Measurements from ENCODE around the gene PIGU. TPM values are rescaled to one million over a fixed set of nuclear protein-coding genes. Genes with fewer than 3 reads are reported as not detected.
A peak's percentile ranks its signal among the peaks of the same experiment; 100 is the strongest.

Gene PIGU
- total and polyA plus RNA-seq, 9 of the 15 experiments (the other 6 are each of a cell fraction or from before 2014, with no cell fraction given), result 6.5 to 100 (median 28.1) TPM

DNA sequence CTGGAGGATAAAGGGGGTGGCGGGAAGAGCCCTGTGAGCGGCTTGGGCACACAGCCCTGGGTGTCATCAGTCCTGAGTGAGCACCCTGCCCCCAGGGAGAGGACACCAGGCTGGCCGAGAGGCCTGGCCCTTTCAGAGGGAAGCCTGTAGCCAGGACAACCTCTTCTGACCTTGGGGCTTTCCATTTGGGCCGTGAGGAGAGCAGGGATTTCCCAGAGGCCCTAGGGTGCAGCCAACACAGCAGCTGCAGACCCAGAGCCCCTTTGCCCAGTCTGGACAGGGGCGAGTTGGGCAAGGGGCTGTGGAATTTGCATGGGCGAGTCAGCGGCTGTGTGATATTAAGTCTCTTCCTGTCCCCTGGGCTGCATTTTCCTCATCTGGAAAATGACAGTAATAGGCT, 112.1 kb downstream of the PIGU start:
- no peak overlapping the region for H3K4me3 ChIP-seq
- WGBS (ENCODE audit: insufficient coverage, low coverage, missing lambda C conversion rate), result 54% methylated on average over 7 of the region's 7 CpGs
- no peak overlapping the region for H3K4me2 ChIP-seq (ENCODE audit: insufficient read depth, low read length)
- peaks cover 15% of the 10 kb centered on the region; the same call in 2 of the 3 replicates for H3K36me3 ChIP-seq (ENCODE audit: control insufficient read depth, insufficient read depth, low read length)
- H3K4me1 ChIP-seq (replicated peaks in 1 of 2; ENCODE audit: control insufficient read depth in 2 of 2, insufficient read depth in 2 of 2, low read length in 2 of 2), result peaks cover 0 to 4% of the 10 kb centered on the region in 2 experiments; a peak in 1 of 5 replicates
- no peak overlapping the region for H3K9ac ChIP-seq (ENCODE audit: insufficient read depth in 1 of 2, low read depth in 2 of 2, low read length in 2 of 2)
- FAIRE-seq (no peak), ATAC-seq (no peak), DNase-seq (ENCODE audit: extremely low read depth in 1 of 4, low spot score in 3 of 4) (no peak)
- intact Hi-C loops (cut with micrococcal nuclease), result no loop called here
- CTCF ChIA-PET (ENCODE audit: low intra/inter-chr PET ratio), result no interaction called here
- H2AFZ ChIP-seq (ENCODE audit: low read depth, low read length), result no peak overlapping the region
- no peaks in the 10 kb centered on the region for H3K79me2 ChIP-seq (ENCODE audit: control insufficient read depth, insufficient read depth, low read length)
- H3K9me3 ChIP-seq (replicated peaks; ENCODE audit: control insufficient read depth, insufficient read depth, low read depth, low read length), result no peaks in the 10 kb centered on the region
- H4K20me1 ChIP-seq (replicated peaks; ENCODE audit: control insufficient read depth, insufficient read depth, low read length), result peaks cover 3% of the 10 kb centered on the region; the same call in 1 of the 2 replicates
- in situ Hi-C loops (cut with MboI), result no loop called here
- no peak for TF ChIP-seq TRIM28 (IDR thresholded peaks at IDR 0.05)
- POLR2A ChIA-PET, result interaction anchor here (1.3 kb wide), 1 partner anchor 19 kb away, joined by 4 read pairs; no protein-coding TSS in a partner anchor
- no peaks in the 10 kb centered on the region for H3K27me3 ChIP-seq (ENCODE audit: control insufficient read depth in 2 of 2, insufficient read depth in 2 of 2, low read length in 2 of 2)
- no TSS peak for BruUV-seq (replicated peaks)
- no peak overlapping the region for H3K27ac ChIP-seq (ENCODE audit: extremely low read depth, low read depth, low read length)
- H3K9me1 ChIP-seq (ENCODE audit: control insufficient read depth, insufficient read depth, low read length), result no peaks in the 10 kb centered on the region

DNA sequence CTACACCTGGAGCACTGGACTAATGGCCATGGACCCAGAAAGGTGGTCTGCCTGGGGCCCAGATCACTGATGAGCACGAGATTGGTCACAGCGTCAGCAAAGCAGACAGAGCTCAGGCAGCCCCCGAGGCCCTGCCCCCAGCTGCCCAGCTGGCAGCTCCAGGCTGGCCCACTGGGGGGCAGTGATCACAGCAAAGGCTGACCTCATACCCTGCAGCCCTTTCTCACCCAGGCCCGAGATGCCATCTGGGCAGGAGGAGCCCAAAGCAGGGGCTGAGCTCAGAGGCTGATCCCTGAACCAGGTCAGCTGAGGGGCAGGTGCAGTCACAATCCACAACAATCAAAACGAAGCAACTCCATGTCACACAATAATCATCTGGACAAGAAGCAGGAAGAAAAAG, 114.3 kb downstream of the PIGU start:
- POLR2A ChIA-PET, result interaction anchor here (0.9 to 2.2 kb wide), 3 partner anchors 8 to 48 kb away, joined by 3 to 7 read pairs (median 3); no protein-coding TSS in a partner anchor
- Histone ChIP-seq H3K27me3 (ENCODE audit: control insufficient read depth in 2 of 2, insufficient read depth in 2 of 2, low read length in 2 of 2) (no peaks in the 10 kb centered on the region), H3K27ac (ENCODE audit: extremely low read depth, low read depth, low read length) (no peak overlapping the region), H3K4me3 (no peak overlapping the region), H3K4me2 (ENCODE audit: insufficient read depth, low read length) (no peak overlapping the region), H3K9me1 (ENCODE audit: control insufficient read depth, insufficient read depth, low read length) (no peaks in the 10 kb centered on the region), H3K79me2 (ENCODE audit: control insufficient read depth, insufficient read depth, low read length) (no peaks in the 10 kb centered on the region), H3K9ac (ENCODE audit: insufficient read depth in 1 of 2, low read depth in 2 of 2, low read length in 2 of 2) (0 out of 4 replicates have a peak overlapping the region, but pooled peaks of 1 of the 2 experiments have one; percentile 36), H3K4me1 (replicated peaks in 1 of 2; ENCODE audit: control insufficient read depth in 2 of 2, insufficient read depth in 2 of 2, low read length in 2 of 2) (peaks cover 0 to 19% of the 10 kb centered on the region in 2 experiments; a peak in 2 of 5 replicates), H3K36me3 (ENCODE audit: control insufficient read depth, insufficient read depth, low read length) (peaks cover 11% of the 10 kb centered on the region; the same call in 2 of the 3 replicates), H4K20me1 (replicated peaks; ENCODE audit: control insufficient read depth, insufficient read depth, low read length) (no peaks in the 10 kb centered on the region), H3K9me3 (replicated peaks; ENCODE audit: control insufficient read depth, insufficient read depth, low read depth, low read length) (no peaks in the 10 kb centered on the region), H2AFZ (ENCODE audit: low read depth, low read length) (no peak overlapping the region)
- DNase-seq (ENCODE audit: extremely low read depth in 1 of 4, low spot score in 3 of 4) (peak in 2 of 4 experiments; percentile 32 to 34), FAIRE-seq (no peak), ATAC-seq (peak; percentile 72)
- intact Hi-C loops (cut with micrococcal nuclease) (no loop called here), in situ Hi-C loops (cut with MboI) (no loop called here)
- CTCF ChIA-PET (ENCODE audit: low intra/inter-chr PET ratio), result no interaction called here
- WGBS (ENCODE audit: insufficient coverage, low coverage, missing lambda C conversion rate), result 66% methylated on average over 5 of the region's 5 CpGs
- BruUV-seq (replicated peaks), result no TSS peak
- TF ChIP-seq ZNF699 (CRISPR knock-in tag; IDR thresholded peaks at IDR 0.05; ENCODE audit: insufficient replicate concordance) (no peak), HDGF (IDR thresholded peaks at IDR 0.05) (no peak), FOXJ3 (CRISPR knock-in tag; IDR thresholded peaks at IDR 0.05) (no peak), DNMT1 (IDR thresholded peaks at IDR 0.05) (no peak), ZNF354B (CRISPR knock-in tag; IDR thresholded peaks at IDR 0.05) (no peak), SRSF3 (IDR thresholded peaks at IDR 0.05; ENCODE audit: insufficient read depth, low read length) (no peak), FIP1L1 (IDR thresholded peaks at IDR 0.05; ENCODE audit: low read depth, low read length, poor library complexity, severe bottlenecking) (no peak), YBX1 (IDR thresholded peaks at IDR 0.05) (no peak)
- TF ChIP-seq, protein P1, sequence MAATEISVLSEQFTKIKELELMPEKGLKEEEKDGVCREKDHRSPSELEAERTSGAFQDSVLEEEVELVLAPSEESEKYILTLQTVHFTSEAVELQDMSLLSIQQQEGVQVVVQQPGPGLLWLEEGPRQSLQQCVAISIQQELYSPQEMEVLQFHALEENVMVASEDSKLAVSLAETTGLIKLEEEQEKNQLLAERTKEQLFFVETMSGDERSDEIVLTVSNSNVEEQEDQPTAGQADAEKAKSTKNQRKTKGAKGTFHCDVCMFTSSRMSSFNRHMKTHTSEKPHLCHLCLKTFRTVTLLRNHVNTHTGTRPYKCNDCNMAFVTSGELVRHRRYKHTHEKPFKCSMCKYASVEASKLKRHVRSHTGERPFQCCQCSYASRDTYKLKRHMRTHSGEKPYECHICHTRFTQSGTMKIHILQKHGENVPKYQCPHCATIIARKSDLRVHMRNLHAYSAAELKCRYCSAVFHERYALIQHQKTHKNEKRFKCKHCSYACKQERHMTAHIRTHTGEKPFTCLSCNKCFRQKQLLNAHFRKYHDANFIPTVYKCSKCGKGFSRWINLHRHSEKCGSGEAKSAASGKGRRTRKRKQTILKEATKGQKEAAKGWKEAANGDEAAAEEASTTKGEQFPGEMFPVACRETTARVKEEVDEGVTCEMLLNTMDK (IDR thresholded peaks at IDR 0.05; ENCODE audit: borderline replicate concordance, insufficient read depth, low read depth, low read length, poor library complexity, severe bottlenecking), result peak; percentile 83
- TF ChIP-seq, protein P2, sequence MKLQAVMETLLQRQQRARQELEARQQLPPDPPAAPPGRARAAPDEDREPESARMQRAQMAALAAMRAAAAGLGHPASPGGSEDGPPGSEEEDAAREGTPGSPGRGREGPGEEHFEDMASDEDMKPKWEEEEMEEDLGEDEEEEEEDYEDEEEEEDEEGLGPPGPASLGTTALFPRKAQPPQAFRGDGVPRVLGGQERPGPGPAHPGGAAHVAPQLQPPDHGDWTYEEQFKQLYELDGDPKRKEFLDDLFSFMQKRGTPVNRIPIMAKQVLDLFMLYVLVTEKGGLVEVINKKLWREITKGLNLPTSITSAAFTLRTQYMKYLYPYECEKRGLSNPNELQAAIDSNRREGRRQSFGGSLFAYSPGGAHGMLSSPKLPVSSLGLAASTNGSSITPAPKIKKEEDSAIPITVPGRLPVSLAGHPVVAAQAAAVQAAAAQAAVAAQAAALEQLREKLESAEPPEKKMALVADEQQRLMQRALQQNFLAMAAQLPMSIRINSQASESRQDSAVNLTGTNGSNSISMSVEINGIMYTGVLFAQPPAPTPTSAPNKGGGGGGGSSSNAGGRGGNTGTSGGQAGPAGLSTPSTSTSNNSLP (IDR thresholded peaks at IDR 0.05; ENCODE audit: borderline replicate concordance, low read depth, low read length), result no peak

Measured in K562 (cell line).